ENCODE results near the gene MTHFSD.

DNA sequence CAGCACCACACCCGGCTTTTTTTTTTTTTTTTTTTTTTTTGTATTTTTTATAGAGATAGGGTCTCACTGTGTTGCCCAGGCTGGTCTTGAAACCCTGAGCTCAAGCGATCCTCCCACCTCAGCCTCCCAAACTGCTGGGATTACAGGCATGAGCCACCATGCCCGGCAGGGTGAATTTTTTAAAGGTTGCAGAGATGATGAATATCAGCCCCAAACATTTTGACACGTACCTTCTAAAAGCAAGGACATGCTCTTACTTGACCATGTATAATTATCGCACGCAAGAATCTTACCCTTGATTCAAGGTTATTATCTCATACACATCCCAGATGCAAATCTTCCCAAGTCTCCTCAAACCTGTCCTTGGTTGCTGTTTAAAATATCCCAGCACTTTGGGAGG is 7.3 kb upstream of the MTHFSD start:
- TF ChIP-seq CTCF (IDR thresholded peaks at IDR 0.05) (no peak), FOXM1 (IDR thresholded peaks at IDR 0.05; ENCODE audit: low read depth) (no peak), SIN3A (IDR thresholded peaks at IDR 0.05; ENCODE audit: borderline replicate concordance, low read depth, low read length) (no peak), MXI1 (IDR thresholded peaks at IDR 0.05; ENCODE audit: low read depth, low read length) (no peak), POLR2AphosphoS5 (IDR thresholded peaks at IDR 0.05; ENCODE audit: low read depth, low read length) (no peak), TCF12 (IDR thresholded peaks at IDR 0.05) (no peak), MEF2A (IDR thresholded peaks at IDR 0.05; ENCODE audit: borderline replicate concordance, low read depth) (no peak)
- TF ChIP-seq, protein P1, sequence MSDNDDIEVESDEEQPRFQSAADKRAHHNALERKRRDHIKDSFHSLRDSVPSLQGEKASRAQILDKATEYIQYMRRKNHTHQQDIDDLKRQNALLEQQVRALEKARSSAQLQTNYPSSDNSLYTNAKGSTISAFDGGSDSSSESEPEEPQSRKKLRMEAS (IDR thresholded peaks at IDR 0.05; ENCODE audit: low read depth) = no peak
